ENCODE results near the gene KDSR. TPM values are rescaled to one million over a fixed set of nuclear protein-coding genes. Genes with fewer than 3 reads are reported as not detected.

Gene KDSR
- polyA plus RNA-seq, 3 donors, result 9.6 to 38.5 (median 29.9) TPM

- Histone ChIP-seq H2AFZ (ENCODE audit: insufficient read depth, low read depth, low read length, poor library complexity, severe bottlenecking) (no peak overlapping the region), H3K4me2 (replicated peaks; ENCODE audit: extremely low read depth, low read length, poor library complexity, severe bottlenecking) (no peak overlapping the region), H3K9ac (ENCODE audit: insufficient read depth, low read length, poor library complexity, severe bottlenecking) (no peak overlapping the region), H3K9me3 (replicated peaks in 1 of 2; ENCODE audit: control insufficient read depth in 1 of 2, insufficient read depth in 1 of 2, low read length in 2 of 2) (no peaks in the 10 kb centered on the region), H3K4me3 (replicated peaks in 1 of 3; ENCODE audit: low read depth in 2 of 3, low read length in 3 of 3) (no peak overlapping the region), H3K79me2 (ENCODE audit: insufficient read depth, low read length) (peaks cover 96% of the 10 kb centered on the region), H4K20me1 (ENCODE audit: insufficient read depth, low read length) (no peaks in the 10 kb centered on the region), H3K36me3 (replicated peaks in 1 of 2; ENCODE audit: control insufficient read depth in 1 of 2, insufficient read depth in 2 of 2, low read length in 2 of 2) (no peaks in the 10 kb centered on the region), H3K4me1 (ENCODE audit: control insufficient read depth in 1 of 2, insufficient read depth in 2 of 2, low read length in 2 of 2) (peaks cover 20 to 26% of the 10 kb centered on the region in 2 donors), H3K27ac (ENCODE audit: low read depth in 1 of 2, low read length in 2 of 2) (no peak overlapping the region), H3K27me3 (ENCODE audit: control insufficient read depth in 2 of 2, insufficient read depth in 2 of 2, low read length in 2 of 2) (no peaks in the 10 kb centered on the region)
- Mint-ChIP-seq H3K9me3 (no peaks in the 10 kb centered on the region), H3K27me3 (ENCODE audit: low read depth in 3 of 3) (peaks cover 2 to 5% (median 4%) of the 10 kb centered on the region in 3 donors), H3K36me3 (peaks cover 6 to 9% of the 10 kb centered on the region in 2 donors), H3K4me1 (peaks cover 44% of the 10 kb centered on the region), H3K27ac (no peak overlapping the region), H3K4me3 (no peak overlapping the region)
- intact Hi-C loops (cut with micrococcal nuclease), result no loop called here
- DNase-seq, result no peak
- TF ChIP-seq, protein P1, sequence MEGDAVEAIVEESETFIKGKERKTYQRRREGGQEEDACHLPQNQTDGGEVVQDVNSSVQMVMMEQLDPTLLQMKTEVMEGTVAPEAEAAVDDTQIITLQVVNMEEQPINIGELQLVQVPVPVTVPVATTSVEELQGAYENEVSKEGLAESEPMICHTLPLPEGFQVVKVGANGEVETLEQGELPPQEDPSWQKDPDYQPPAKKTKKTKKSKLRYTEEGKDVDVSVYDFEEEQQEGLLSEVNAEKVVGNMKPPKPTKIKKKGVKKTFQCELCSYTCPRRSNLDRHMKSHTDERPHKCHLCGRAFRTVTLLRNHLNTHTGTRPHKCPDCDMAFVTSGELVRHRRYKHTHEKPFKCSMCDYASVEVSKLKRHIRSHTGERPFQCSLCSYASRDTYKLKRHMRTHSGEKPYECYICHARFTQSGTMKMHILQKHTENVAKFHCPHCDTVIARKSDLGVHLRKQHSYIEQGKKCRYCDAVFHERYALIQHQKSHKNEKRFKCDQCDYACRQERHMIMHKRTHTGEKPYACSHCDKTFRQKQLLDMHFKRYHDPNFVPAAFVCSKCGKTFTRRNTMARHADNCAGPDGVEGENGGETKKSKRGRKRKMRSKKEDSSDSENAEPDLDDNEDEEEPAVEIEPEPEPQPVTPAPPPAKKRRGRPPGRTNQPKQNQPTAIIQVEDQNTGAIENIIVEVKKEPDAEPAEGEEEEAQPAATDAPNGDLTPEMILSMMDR (IDR thresholded peaks at IDR 0.05), result no peak
- no CpG with 5 or more reads among the region's 5 CpGs for WGBS (ENCODE audit: insufficient coverage)
These were observed 53.5 kb downstream of the KDSR start for GRCh38 chr18:63313396-63313917.

DNA sequence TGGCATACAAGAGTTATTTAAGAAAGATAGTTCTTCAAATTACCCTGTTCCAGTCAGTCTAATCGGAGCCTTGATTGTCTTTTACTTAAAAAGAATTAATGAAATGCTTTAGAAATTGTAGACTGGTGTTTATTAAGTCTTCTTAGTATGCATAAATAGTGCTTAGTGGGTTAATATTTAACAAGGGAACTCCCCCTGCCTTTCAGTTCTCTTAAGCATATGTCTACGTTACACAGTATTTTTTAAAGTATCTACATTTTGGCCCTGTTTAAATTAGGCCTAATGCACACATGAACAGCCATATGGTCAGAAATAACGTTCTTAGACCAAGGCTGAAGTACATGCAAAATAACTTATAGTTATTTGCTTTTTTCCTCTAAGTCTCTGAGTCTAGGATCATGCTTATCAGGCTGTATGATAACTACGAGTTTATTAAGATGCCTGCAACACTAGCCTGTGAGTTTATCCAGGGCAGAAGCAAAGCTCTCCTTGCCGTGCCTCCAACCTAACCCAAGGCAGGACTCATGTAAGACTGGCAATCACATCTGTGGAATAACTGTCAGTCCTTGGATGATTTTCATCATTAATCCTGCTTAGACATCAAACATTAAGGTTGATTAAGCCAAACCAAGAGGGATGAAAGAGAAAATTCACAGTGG lies 54.1 kb downstream of the KDSR start:
- no peaks in the 10 kb centered on the region for H3K36me3 ChIP-seq (replicated peaks in 1 of 2; ENCODE audit: control insufficient read depth in 1 of 2, insufficient read depth in 2 of 2, low read length in 2 of 2)
- intact Hi-C loops (cut with micrococcal nuclease), result no loop called here
- H3K9me3 ChIP-seq (replicated peaks in 1 of 2; ENCODE audit: control insufficient read depth in 1 of 2, insufficient read depth in 1 of 2, low read length in 2 of 2), result no peaks in the 10 kb centered on the region
- TF ChIP-seq, protein P1 (IDR thresholded peaks at IDR 0.05), result no peak
- H3K4me2 ChIP-seq (replicated peaks; ENCODE audit: extremely low read depth, low read length, poor library complexity, severe bottlenecking), result no peak overlapping the region
- no peaks in the 10 kb centered on the region for H3K27me3 ChIP-seq (ENCODE audit: control insufficient read depth in 2 of 2, insufficient read depth in 2 of 2, low read length in 2 of 2)
- H2AFZ ChIP-seq (ENCODE audit: insufficient read depth, low read depth, low read length, poor library complexity, severe bottlenecking), result no peak overlapping the region
- H3K4me3 ChIP-seq (replicated peaks in 1 of 3; ENCODE audit: low read depth in 2 of 3, low read length in 3 of 3), result no peak overlapping the region
- no peaks in the 10 kb centered on the region for H4K20me1 ChIP-seq (ENCODE audit: insufficient read depth, low read length)
- peaks cover 93% of the 10 kb centered on the region for H3K79me2 ChIP-seq (ENCODE audit: insufficient read depth, low read length)
- no peak overlapping the region for H3K27ac ChIP-seq (ENCODE audit: low read depth in 1 of 2, low read length in 2 of 2)
- Mint-ChIP-seq H3K27me3 (ENCODE audit: low read depth in 3 of 3) (peaks cover under 1 to 4% (median 2%) of the 10 kb centered on the region in 3 donors), H3K4me1 (peaks cover 40% of the 10 kb centered on the region), H3K27ac (peak overlapping the region in 1 of 7 donors; percentile 69), H3K36me3 (peaks cover 6 to 9% of the 10 kb centered on the region in 2 donors), H3K4me3 (no peak overlapping the region), H3K9me3 (no peaks in the 10 kb centered on the region)
- DNase-seq, result no peak
- 73% methylated on average over 2 of the region's 5 CpGs for WGBS (ENCODE audit: insufficient coverage)
- no peak overlapping the region for H3K9ac ChIP-seq (ENCODE audit: insufficient read depth, low read length, poor library complexity, severe bottlenecking)
- H3K4me1 ChIP-seq (ENCODE audit: control insufficient read depth in 1 of 2, insufficient read depth in 2 of 2, low read length in 2 of 2), result peaks cover 14 to 20% of the 10 kb centered on the region in 2 donors

Measured in CD14-positive monocyte (primary cell).